RKO (cell line): ENCODE data around the gene ADRA2C.

Source experiments
- DNase-seq: peaks from one replicate; pipeline ENCODE4 v3.0.0-alpha.2; 2016; ENCODE audit warnings: low spot score

ADRA2C gene

DNA sequence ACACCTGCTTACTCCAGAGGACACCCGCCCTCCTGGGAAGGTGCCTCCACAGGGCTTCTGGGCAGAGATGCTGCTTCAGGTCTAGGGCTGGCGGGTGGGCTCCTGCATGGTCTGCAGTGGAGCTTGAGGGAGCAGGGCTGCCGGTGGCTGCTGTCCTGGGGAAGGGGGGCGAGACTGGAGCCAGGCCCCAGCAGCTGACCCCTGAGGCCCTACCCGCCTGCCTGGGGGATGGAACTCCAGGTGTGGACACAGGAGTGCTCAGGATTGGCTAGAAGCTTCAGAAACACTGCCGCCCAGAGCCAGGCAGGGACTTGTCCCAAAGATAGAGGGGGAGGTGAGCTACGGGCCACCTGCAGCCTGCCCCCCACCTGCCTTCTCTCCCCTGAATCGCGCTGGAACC is 33.0 kb upstream of the ADRA2C start:
- no peak for DNase-seq

DNA sequence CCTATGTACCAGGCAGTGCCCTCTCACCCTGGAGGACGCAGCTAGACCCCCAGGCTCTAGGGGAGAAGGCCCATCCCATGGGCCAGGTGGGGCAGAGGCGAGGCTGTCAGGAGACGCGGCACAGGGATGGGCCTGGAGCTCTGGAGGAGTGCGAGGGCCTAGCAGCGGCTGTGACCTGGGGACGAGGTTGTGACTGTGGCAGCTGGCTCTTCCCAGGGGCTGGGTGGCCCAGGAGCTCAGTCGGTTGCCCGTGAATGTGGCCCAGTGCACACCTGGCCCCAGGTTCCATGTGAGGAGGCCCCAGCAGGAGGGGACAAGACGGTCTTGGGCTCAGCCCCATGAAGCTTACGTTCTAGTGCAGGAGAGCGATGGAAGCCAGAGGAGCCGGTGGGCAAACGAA is 31.0 kb upstream of the ADRA2C start:
- no peak for DNase-seq

DNA sequence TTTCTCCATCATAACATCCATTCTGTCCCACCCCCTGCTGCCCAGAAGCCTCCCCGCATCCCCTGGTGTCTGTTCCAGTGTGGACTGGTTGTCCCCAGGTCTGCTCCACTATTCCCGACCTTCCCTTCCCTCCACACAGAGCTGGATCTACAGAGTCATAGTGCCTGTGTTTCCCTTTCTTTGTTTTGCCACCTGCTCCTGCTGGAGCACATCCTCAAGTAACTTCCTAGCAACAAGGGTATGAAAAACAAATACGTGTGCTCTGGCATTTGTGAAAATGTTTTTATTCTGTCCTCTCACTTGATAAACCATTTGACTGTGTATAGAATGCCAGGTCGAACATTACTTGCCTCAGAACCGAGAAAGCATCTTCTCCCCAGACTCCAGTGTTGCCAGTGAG is 29.9 kb upstream of the ADRA2C start:
- DNase-seq = no peak

DNA sequence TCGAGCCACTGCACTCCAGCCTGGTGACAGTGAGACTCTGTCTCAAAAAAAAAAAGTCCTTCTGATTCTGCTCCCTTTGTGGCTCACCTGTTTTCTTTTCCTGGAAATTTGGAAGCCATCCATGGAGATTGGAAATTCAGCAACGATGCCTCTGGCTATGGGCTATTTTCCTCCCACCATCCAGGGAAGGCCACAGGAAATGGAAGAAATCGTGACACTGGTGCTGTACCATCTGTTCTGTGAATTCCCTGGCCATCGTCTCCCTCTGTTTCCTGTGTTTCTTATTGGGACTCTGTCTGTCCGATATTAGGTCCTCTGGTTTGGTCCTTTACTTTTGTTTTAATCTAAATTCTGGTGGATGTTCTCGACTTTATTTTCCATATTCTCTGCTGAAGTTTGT is 29.4 kb upstream of the ADRA2C start:
- no peak for DNase-seq

DNA sequence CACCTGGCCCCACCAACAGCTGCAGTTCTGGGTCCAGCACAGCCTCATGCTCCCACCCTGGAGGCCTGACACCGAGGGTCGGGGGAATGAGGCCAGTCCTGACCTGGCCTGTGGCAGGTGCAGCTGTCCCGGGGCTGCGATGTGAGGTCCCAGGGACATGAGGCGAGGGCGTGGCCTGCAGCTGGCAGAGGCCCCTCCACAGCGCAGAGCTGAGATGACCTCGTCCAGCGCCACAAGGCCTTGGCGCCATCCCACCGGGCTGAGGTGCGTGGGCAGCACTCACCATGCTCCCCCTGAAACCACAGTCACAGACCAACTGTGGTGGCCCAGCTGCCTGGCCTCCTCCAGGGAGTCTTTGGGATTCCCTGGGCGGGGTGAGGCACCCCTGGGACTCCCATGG is 26.6 kb upstream of the ADRA2C start:
- no peak for DNase-seq

DNA sequence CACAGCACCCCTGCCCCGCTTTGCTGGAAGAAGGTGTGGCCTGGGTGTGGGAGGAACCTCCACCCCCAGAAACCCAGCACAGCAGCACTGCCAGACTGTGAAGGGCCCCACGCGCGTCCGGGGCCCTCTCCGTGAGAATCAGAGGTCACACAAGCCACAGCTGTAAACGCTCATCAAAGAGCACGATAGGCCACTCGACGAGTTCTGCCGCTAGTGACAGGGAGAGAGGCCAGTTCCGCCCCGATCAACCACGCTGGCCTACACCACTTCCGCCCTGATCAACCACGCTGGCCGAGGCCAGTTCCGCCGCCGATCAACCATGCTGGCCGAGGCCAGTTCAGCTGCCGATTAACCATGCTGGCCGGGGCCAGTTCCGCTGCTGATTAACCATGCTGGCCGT is 25.9 kb upstream of the ADRA2C start:
- no peak for DNase-seq

DNA sequence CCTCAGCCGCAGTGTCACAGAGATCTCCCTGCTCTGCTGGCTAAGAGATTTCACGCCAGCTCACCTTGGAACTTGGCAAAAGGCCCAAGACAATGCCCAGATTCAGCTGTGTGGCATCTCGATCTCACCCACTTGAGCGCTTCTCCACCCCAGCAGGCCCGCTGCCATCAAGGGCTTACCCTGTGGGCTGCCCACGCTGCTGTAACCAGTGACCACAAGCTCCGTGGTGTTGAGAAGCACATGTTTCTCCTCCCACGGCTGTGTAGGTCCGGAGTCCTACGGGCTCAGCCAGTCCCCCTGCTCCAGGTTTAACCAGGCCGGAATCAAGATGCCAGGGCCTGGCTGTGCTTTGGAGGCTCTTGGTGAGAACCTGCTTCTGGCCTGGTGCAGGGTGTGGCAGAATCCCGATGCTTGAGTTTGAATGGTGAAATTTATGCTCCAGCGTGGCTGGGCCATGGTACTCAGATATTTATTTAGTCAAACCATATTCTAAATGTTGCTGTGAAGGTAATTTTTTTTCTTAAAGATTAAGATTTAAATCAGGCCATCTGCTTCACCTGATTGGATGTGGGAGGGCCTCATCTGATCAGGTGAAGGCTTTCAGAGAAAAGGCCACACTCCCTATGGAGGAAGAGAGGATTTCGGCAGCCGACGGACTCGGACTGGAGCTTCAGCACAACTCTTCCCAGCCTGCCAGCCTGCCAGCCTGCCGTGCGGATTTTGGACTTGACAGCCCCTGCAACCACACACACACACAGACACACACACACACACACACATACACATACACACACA is 24.8 kb upstream of the ADRA2C start:
- DNase-seq = no peak

DNA sequence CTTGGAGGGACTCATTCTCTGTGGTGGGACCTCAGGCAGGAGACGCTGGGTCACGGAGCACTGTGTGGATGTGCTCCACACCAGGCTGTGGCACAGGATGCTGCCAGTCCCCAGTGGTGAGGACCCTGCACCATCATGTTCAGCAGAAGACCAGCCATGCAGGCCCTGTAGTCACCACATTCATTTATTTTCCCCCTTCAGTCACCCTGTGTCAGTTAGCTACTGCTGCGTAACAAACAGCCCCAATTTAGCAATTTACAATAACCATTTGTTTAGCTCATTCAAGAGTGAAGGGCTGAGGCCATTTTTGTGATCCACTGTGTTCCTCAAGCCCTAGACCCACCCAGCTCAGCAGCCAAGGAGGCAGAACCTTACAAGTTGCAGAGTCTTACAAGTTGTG is 23.6 kb upstream of the ADRA2C start:
- no peak for DNase-seq

DNA sequence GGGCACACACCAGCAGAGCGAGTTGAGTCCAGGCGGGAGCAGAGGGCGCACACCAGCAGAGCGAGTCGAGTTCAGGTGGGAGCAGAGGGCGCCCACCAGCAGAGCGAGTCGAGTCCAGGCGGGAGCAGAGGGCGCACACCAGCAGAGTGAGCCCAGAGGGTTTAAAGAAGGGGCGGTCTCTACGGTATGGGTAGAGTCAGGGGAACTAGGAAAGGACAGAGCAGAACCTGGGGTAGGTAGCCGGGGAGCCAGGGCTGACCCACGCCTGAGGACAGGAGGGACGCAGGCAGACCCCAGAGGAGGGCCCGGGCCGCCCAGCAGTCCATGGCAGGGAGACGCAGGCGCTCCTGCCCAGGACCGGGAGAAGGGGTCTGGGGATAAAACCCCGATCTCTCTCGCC is 22.0 kb upstream of the ADRA2C start:
- no peak for DNase-seq

DNA sequence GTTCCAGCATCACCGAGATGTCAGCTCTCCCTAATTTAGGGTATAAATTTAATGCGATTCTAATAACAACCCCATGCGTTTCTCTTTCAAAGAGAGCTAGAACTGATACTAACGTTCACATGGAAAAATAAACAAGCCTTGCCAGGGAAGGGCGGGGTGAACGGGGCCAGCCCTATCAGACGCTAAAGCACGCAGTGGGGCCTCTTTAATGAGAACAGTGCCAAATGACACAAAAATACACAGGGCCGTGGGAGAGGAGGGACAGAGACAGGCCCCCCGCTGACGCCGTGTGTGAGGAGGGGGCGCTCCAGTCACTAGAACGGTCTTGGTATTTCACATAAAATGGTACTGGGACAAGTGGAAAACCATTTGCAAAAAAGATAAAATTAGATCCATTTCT is 21.3 kb upstream of the ADRA2C start:
- DNase-seq = no peak

DNA sequence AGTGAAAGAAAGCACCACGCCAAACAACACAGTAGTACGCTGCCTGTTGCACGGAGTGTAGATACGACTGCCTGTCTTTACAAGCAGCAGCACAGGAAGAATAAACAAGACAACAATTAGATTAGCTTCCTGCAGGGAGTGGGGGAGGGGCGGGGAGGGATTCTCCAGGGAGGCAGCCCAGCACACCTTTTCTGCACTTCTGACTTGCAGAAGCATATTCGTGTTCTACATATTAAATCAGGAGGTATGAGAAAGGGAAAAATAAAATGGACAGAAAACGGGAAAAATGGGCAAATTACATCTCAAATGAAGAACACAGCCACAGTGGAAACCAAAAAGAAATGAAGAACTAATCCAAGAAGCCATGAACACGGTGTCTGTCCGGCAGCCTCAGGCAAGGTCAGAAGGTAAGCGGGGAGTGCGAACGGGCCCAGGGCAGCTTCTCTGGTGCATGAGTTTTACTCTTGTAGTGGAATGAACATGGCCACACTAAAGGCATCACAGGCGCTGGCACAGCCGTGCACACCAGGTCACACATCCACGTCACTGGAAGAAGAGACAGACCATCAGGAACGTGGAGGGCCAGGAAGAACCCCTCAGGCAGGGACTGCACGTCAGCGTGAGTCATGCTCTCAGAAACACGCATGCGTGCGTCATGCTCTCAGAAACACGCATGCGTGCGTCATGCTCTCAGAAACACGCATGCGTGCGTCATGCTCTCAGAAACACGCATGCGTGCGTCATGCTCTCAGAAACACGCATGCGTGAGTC is 20.1 kb upstream of the ADRA2C start:
- DNase-seq = peak; percentile 47

DNA sequence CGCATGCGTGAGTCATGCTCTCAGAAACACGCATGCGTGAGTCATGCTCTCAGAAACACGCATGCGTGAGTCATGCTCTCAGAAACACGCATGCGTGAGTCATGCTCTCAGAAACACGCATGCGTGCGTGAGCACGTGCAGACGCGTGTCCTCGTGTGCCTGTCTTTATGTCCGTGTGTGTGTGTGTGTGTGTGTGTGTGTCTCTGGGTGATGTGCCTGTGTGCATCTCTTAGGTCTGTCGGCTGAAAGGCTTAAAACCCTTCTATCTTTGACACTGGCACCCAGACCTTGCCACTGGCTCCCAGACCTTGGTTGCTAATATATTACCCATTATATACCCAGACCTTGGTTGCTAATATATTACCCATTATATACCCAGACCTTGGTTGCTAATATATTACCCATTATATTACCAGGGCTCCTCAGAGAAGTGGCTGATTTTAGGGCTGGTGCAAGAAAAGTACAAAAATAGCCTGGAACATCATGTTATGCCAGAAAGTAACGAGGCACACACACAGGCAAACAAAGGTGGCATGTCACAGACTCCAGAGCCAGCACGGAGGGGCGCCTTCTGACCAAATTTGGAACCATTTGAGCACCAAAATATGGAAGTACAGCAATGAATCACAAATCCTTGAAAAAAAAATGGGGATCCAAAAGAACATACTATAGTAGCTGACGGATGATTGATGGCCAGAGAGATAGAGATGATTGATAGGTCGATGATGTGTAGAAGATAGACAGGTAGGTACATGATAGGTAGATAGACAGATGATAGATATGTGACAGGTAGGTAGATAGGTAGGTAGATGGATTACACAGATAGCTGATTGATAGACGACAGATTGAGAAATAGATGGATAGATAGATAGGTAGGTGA is 19.2 kb upstream of the ADRA2C start:
- DNase-seq = no peak

DNA sequence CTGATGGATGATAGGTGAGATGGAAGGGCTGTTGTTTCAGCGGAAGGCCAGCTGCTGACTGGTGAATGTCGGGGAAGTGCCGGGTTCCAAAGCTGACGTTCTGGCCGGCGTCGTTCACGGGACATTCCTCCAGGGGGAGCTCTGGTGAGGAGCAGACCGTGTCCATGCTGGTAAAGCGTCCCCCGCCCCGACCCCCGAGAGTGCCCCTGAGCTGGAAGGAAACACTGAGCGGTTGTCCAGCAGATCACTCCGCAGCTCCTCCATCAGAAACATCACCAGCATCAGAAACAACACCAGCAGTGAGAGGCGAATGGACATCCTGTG is 18.6 kb upstream of the ADRA2C start:
- DNase-seq = no peak

DNA sequence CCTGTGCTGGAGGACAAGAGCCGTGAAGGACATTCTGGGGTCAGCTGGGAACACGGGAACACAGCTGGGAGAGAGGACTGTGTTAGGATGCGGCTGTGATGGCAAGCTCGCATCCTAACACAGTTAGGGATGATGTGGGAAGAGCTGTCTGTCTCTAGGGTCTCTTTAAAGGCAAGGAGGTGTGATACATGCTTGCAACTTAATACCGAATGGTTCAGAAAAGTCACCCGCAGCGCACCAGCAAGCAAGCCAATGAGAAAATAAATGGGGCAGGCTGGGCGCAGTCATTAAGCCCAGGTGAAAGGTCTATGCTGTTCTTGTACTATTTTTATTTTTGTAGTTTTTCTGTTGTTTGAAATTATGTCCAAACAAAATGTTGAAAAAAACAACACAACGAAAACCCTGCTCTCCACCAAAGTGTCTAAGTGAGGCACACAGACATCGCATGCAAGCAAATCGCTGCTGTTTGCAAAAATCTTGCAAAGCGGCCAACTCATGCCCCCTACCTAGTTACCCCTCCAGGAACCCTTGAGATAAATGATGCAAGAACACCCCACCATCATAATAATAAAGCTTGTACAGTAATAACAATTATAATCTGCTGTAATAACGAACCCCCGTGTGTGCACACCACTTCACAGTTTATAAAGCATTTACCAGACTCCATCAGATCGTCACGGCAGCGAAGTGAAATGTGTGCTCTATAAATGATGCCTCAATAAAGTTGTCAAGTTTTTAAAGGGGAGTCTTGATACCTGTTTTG is 17.9 kb upstream of the ADRA2C start:
- no peak for DNase-seq

DNA sequence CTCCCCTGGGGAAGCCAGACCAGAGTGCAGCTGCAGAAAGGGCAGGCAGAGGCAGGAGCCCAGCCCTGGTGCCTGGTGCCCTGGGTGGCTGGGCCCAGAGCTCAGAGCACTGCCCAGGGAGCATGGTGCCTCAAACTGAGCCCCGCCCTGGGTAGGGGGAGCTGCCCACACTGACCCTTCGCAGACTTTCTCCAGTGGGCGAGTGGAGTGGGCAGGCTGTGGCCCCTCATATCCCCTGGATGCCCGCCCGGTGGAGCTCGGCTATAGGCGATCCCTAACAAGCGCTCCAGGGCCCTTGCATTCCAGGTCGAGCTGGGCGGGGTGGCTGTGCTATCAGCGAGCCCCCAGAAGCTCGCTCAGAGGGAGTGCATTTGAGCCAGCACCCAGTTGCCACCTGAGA is 17.1 kb upstream of the ADRA2C start:
- DNase-seq = no peak

DNA sequence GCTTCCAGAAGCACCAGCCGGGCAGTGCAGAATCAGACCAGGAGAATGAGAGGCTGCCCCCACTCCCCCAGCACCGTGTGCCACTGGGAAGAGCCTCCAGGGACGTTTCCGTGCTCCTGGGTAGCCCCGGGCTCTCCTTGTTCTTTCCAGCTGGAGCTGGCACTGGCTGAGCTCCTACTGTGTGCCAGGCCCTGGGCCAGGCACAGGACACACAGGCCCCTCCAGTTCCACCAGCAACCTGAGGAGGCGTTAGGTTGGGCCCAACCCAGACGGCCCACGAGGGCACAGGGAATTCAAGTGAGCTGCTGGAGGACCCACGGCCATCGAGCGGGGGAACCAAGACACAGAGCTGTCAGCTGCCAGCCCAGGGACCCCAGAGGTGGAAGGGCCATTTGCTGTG is 15.9 kb upstream of the ADRA2C start:
- DNase-seq = no peak

DNA sequence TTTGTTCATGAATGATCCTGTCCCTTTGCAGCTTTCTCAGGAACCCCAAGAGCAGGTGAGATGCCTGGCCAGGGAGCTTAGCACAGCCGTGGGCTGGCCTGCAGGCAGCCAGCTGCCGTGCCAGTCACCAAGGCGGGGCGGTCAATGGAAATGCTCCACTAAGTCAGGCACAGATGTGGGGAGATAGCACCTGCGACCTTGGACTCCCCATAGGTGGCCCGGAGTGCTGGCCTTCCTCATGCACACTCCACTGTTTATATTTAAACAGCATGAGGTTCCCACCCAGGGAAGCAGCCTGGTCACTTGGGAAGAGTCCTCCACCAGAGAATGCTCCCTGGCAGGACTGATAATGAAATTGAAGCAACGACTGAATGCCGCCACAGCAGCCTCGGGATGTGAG is 14.2 kb upstream of the ADRA2C start:
- no peak for DNase-seq

DNA sequence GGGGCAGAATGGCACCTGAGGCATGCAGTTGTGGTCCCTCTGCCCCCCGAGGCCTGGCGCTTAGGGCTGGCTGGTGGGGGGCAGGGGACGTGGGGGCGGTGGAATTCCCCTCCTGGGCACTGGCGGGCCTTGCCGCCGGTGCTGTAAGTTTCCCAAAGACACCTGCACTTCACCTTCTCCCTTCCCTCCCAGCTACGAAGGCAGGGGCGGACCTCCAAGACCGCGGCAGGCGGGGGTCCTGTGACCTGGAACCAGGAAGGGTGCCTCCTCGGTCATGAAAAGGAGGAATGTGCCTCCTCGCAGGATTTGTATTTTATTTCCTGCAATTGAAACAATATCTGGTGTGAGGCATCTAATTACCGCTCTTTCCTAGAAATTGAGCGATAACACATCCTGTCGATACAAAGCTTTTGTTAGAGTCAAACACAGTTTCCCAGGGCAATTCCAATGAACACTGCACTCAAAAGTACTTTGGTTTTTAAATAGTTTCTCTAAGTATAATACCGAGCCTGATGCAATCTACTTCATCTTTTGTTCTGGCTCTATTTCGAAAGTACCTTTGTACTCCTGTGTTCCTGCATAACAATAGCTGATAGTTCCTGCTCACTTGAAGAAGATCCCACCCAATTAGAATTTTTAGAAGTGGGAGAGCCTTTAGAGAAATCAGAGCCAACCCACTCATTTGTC is 12.3 kb upstream of the ADRA2C start:
- no peak for DNase-seq

DNA sequence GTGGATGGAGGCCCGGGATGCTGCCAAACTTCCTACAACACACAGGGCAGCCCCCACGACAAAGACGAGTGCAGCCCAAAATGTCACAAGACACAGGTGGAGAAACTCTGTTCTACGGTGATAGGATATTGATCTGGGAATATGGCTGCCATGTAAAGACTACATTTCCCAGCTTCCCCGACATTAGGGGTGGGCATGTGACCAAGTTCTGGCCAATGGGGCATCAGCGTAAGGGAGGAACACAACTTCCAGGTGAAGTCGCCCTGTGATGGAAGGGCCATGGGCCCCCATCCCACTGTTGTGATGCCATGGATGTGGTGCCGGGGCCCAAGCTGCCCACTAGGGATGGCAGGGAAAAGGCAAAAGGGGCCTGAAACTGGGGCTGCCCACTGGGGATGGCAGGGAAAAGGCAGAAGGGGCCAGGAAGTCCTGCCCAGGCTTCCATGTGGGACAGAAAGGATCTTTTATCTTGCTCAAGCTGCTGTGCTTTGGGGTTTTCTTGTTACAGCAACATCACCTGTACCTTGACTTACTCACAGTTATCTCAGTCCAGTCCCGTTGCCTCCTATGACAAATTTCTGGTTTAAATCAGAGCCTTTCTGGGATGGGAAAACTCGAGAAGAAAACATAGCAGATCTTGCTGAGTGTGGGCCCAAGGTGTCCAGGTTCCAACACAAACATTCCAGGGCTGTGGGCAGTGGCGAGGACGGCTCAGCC is 9.7 kb upstream of the ADRA2C start:
- DNase-seq = no peak

DNA sequence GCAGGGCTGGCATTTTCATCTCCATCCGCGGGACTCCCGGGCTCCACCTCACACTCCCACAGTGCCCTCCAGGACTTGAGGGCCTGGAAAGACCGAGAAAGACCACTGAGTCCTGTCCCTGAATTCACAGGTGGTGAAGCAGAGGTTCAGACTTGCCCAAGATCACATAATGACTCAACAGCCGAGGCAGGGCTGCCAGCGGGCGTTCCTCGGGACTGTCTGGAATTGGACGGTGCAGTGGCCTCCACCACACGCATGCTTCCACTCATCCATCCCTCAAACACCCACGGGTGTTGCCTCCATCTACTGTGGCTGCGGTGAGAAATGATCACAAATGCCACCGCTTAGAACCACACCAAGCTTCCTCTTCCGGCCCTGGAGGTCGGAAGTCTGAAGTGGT is 6.9 kb upstream of the ADRA2C start:
- no peak for DNase-seq

DNA sequence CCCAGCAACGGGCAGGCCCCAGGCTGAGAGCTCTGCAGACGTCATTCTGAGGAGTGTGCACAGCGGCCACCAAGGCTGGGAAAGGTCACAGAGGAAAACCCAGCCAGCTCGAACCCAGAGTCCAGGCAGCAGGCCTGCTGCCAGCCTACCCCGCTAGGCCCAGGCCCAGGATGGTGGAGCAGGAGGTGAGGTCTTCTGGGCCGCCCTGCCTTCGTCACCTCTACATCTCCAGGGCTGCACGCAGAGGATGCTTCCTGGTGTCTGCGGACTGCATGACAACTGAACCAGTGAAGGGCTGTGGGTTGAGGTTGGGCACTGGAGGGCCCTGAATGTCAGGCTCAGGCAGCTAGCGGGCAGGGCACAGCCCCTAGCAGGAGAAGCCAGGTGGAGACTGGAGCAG is 5.8 kb upstream of the ADRA2C start:
- no peak for DNase-seq
